GM18867 (cell line): ENCODE measurements around the gene FKBP14.

Source experiments
- ATAC-seq: cut with Tn5 transposase; IDR thresholded peaks from one replicate; pipeline ENCODE4 v1.9.1; 2021; ENCODE audit warnings: mild to moderate bottlenecking, moderate library complexity; ENCODE audit not compliant: unreplicated experiment

The FKBP14 gene

DNA sequence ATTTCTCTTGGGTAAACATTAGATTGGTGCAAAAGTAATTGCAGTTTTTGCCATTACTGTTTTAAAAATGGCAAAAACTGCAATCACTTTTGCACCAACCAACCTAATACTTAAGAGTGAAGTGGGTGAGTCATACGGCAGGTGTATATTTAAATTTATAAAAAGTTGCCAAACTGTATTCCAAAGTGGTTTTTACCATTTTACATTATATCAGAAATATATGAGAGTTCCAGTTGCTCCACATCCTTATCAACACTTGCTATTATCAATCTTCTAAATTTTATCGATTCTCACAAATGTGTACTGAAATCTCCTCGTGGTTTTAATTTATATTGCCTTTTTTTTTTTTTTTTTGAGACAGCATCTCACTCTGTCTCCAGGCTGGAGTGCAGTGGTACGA lies 33.4 kb downstream of the FKBP14 start:
- no peak for ATAC-seq

DNA sequence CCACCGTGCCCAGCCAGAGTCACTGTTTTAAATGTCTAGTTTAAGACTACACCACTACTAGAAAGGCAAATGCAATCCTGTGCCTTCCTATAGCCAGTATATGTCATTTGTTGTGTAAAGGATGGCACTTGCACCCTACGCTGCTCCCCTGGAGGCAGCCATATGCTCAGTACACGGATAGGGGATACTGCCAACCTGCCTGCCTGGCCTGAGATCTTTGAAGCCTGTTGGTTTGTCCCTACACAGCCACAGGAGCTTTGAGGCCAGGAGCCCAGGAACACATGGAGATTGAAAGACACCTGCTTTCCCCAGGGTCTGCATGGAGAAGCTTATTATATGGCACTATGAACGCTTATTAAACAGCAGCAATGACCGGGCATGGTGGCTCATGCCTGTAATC lies 34.6 kb downstream of the FKBP14 start:
- ATAC-seq = no peak

DNA sequence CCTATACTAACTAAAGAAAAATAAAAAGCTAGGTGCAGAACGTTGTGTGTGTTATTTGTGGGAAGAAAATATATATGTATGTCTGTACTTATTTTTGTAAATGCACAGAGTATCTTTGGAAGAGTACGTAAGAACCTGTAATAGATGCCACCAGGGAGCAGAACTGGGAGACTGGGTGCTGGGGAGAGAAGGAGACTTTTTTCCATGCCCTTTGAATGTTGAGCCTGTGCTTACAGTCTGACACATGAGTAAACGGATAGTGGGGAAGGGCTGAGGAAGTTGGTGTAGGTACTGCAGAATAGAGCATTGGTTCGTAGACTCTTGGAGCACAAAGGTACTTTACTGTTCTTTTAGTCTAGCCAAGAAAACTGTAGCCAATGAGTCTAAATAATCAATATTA lies 35.6 kb downstream of the FKBP14 start:
- no peak for ATAC-seq

DNA sequence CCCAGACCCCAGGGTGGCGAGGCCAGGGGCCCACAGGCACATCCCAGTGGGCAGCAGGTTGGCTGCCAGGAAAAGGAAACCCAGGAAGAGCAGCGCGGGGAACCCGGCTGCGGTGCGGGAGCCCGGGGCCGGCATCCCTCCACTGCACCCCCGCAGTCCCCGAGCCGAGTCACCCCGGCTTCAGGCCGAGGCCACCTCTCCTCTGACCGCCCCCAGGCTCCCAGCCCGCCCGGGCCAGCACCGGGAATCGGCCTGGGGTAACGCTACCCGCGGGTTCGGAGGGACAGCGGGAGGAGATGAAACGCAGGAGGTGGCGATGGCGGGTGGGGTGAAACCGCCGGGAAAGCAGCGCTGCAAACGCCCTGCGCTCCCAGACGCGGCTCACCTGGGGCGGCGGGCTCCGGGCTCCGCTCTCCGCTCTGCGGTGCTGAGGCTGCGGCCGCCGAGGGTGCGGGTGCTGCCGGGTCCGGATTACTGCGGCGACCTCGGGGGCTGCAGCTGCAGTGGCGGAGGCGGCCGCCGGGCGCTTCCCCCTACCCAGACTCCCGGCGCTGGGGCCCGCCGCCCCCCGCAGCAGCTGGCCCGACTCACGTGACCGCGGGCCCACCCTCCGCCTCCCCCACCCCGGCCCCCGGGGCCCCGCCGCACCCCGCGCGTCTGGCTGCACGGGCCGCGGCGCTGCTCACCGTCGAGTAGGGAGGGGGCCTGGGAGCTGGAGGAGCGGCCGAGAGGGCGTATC lies 37.1 kb downstream of the FKBP14 start, which contains the start of gene SCRN1:
Gene SCRN1 (minus strand): TSS at position 545 of the 739 bp plus-strand sequence. CDS start 20,734 bp downstream, outside the sequence.
- peak; percentile 38 for ATAC-seq

DNA sequence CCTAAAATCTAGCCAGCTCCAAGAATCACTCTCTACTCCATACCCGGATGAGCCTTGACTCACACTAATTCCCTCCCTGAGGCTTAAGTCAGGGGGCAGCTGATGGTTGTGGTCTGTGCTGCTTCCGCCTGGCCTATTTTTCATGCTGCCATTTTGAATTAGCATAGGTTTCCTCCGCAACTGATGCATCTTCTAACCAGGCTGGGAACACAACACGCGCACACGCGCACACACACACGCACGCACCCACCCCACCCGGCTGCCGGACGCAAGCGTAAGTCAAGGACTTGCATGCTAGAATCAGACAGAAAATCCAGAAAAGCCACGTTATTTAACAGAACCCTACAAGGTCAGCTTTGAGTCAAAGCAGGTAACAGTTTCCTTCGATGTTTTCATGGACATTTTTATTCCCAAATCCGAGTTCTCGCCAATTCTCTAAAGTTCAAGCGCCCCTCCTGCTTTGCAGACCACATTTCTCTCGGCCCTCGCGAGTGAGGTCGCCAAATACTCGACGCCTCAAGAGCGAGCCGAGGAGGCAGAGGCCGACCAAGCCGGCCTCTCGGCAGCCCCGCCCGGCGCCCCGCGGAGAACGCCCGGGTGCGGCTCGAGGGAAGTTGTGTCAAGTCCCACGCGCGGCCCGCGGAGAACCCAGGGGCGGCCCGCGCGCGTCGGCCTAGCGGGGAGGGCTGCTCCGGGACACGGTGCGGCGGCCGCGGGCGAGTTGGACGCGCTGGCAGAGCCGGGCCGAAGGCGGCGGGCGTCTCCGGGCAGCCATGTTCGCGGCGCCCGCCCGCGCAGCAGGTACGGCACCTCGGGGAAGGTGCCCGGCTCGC lies 37.9 kb downstream of the FKBP14 start:
- peak; percentile 34 for ATAC-seq

DNA sequence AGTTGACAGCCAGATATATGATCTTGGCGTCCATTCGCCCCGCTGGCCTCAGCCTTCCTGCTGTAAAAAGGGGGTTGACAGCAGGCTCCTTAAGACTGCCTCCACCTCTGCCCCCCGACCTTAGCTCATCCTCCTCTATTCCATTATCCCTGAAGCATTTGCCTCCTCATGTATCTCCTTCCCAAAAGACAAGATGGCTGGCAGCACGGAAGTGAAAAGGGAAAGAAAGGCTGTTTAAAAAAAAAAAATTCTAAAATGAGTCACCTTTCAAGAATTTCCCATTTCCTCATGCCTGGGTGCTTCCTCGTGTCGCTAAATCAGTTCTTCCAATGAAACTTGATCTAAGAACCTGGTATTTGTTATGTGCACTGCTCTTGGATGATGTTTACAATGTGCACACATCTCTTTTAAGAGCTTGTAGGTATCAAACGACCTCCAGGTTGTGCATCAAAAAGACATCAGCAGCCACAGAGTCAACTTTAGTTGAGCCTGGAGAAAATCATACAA lies 38.6 kb downstream of the FKBP14 start:
- no peak for ATAC-seq

DNA sequence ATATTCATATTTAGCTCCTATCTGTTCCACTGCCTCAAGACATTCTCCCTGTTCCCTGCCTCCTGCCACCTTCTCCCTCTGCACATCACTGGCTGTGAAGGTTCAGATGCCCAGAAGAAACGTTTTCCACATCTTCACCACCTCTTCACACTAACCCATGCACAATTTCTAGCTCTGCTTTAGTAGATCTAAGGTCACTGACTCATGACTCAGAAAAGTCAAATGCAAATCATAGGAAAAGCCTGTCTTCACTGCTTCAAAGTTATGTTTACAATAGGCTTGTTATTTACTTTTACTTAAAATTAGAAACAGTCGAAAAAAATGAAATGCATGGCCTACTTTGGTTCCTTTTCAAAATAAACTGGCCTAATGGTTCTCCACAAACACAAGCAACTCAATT lies 39.4 kb downstream of the FKBP14 start:
- peak; percentile 30 for ATAC-seq

DNA sequence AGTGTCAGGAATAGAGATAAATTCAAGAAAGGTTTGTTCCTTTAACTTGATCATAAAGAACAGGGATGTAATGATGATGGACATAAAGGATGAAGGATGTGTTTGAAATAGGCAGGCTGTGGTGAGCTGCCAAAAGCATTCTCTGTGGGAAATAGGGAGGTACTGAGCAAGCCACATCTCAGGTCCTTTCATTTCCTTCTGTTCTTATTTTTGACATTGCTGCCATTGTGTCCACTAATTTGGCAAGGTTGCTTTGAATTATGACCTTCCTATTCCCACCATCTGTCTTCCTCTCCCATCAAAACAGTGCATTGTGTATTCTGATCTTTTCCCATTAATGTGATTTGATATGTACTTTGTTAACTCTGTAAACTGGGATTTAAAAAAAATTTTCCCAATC lies 46.4 kb downstream of the FKBP14 start:
- ATAC-seq = no peak

DNA sequence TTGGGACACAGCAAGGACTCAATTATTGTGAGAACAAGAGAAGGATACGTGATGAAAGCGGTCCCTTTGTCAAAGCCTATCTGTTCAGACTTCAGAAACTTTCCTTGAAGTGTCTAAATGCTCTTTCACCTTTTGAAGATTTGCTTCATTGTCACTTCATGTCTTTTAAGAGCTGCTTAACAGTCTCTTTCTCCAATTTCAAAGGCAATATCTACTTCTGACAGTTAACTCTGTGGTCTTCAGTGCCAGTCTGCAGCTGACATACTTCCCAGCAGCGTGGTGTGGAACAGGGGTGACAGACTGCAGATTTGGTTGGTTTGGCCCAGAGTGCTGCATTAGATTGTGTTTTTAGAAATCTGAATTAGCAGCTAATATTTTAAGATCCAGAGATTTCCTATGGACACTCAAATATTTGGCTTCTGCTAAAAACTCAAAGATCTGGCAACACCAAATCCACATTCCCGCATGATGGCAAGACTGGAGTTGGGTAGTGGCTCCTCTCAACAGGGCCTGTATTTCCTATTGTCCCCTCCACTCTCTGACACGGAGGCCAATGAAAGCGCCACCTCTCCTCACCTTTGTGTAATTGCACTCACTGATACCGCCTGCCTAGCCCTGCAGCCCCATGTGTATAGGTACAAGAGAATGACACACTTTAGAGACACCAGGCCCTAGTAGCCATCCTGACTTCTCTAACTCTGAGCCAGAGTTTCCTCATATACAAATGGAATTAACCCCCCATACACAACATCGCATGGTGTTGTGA lies 48.4 kb downstream of the FKBP14 start:
- ATAC-seq = no peak

DNA sequence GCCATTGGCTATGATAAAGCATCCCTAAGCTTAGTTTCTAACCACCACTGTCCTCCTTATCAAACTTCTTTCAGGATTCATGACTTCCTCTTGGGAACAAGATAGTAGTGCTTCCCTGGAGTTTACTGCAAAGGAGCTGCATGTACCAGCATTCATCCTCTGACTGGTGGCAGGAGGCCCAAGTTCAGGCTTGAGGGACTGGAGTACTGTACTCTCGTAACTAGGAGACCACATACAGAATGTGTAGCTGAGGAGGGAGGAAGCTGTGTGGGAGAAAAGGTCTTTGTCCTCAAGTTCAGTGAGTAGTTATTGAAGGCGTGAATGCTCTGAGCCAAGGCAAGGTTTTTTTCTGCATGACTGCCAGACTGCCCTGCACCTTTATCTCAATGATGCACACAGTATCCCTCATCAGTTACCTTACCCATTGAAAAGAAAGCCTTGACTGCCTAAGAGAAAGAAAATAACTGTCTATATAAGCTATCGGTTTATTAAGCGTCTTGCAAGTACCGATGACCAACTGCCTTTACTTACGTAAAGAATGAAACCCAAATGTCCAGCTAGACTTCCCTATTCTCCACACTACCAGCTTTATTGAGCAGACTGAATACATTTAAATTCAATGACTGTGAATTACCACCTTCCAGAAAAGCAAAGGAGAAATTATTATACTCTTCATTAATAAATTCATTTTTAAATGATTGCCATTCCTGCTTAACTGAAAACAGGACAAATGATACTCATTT lies 49.7 kb downstream of the FKBP14 start:
- ATAC-seq = no peak

DNA sequence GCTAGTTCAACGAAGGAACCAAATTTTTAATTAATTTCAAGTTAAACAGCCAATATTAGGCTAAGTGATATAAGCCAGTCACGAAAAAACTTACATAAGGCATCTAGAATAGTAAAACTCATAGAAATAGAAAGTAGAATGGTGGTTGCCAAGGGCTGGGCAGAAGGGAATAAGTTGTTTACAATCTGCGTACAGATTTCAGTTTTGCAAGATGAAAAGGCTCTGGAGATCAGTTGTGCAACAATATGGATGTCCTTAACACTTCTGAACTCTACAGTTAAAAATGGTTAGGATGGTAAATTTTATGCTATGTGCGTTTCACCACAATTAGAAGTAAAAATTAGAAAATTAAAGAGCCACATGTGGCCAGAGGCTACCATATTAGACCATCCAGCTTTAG lies 50.2 kb downstream of the FKBP14 start:
- no peak for ATAC-seq

DNA sequence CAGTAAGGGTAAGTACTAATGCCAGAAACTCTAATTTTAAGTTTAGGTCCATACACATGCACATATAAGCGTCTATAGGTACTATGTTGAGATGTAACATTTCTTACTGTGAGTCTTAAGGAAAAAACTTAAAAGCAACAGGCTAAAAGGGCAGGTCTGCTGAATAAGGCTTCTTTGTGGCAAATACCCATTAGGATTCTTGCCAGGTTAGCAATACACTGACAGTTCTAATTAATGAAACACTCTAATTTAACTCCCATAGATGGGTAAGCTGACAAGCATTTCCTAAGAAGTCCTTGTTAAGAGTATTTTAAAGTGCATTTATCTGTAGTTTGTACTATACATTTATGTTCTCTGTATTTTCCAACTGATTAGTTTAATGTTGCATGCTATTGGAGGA lies 50.9 kb downstream of the FKBP14 start:
- ATAC-seq = no peak

DNA sequence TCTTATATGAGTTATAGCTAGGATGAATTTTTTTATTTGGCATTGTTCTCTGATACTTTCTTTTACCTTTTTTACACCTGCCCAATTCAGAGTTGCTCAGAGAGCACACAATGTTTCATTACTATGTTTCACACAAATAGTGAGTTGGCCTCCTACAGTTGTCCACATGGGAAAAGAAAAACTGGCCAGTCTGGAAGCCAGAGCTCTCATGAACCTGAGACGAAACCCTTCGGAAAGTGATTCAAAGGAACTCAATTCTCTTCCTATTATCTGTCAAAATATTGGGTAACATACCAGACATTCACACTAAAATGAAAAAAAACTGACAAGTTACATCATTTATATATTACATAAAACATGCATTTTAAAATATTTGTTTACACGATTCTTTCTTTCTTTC lies 52.2 kb downstream of the FKBP14 start:
- ATAC-seq = no peak

DNA sequence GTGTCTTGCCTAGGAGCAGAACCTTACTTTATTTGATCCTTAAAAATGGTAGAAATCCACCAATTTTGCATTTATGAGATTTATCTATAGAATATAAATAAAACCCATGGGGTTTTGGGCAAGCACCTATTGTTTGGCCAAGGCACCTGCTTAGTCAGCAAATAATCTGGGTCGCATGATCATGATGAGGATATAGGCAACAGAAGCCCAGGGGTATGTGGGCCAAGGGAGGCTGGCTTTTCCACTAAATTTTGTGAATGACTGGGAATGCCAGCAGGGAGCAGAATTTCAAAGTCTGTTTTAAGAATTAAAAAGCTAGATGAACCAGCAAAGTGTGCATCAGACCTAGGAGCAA lies 54.2 kb downstream of the FKBP14 start:
- no peak for ATAC-seq

DNA sequence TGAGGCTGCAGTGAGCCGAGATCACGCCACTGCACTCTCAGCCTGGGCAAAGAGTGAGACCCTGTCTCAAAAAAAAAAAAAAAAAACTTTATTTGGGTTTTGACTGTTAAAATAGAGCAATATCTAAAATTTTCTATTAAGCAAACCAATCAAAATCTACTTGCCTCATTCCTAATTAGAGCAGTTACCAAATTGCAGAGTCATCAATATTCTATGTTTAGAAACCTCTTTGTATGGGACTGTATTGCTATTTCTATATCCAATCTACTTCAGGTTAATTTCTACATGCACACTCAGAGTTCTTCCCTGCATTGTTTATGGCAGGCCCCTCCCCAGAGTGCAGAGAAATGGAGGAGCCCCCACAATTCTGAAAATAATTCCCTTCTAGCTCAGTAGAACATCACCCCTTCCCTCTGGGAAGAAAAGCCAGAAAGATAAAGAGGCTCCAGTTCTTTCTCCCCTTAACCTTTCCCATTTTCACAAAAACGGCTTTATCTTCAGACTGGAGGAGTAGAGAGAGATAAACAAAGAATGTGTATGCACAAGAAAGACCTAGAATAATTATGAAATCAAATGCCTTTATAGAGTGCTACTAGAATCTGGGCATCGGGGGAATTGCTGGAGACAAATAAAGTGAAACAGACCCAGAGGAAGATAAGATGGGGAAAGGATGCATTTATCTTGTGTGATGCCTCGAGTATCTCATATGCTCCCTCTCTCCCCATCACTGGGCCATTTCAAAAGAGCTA lies 54.8 kb downstream of the FKBP14 start:
- no peak for ATAC-seq

DNA sequence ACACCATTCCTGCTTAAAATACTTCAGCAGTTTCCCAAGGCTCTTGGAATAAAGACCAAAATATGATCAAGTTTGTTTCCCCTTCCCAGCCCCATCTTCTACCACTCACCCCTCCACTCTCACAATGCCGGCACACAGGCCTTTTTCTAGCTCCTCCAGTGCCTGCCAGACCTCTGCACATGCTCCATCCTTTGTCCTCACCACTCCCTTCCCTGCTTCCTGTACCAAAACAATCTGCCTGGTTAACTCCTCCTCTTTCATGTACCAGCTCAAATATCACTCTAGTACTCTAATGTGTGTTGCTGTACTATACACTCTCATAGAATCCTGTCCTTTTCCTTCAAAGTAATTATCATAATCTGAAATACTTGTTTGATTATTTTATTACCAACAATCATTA lies 56.3 kb downstream of the FKBP14 start:
- ATAC-seq = no peak

DNA sequence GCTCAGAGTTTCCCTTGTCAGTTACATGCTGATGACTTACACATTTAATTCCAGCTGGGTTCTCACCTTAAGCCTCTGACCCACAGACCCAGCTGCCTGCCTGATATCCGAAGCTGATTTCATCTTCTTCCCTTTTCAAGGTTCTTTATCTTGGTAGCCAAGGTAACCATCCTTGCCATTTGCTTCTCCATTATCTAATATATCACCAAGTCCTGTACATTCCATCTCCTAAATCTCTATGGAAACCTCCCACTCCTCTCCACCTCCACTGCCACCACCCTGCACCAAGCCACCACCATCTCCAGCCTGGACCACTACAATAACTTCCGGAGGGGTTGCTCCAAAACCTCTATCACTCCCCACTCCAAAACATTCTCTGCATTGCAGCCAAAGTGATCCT lies 56.8 kb downstream of the FKBP14 start:
- no peak for ATAC-seq

DNA sequence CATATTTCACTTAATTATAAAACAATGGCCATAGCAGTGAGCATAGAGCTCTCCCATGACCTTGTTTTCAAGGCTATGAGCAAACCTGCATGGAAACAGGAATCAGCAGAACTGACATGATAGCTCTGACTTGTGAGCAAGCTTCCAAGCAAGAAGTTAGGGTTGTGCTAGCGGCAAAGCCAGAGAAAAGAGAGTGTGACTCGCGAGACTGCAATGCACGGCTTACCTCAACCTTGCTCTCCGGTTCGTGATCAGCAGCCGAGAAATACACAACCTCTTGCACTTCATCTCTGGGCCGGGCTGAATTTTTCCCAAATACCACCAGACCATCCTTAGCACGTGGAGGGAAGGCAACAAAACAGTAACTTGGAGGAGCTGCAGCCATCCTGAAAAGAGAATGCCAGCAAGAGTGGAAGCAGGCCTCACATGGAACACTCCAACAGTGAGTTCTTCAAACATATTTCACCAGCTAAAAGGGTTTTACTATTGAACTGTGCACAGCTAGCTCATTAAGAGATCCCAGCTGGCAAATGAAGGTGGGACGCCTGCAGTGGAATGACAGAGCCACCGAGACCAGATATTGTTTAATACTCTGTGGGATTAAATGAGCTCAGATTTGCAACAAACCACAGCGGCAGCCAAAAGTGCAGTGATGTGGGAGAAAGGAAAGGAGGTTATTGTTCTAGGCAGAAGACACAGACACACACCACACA lies 57.7 kb downstream of the FKBP14 start:
- no peak for ATAC-seq

DNA sequence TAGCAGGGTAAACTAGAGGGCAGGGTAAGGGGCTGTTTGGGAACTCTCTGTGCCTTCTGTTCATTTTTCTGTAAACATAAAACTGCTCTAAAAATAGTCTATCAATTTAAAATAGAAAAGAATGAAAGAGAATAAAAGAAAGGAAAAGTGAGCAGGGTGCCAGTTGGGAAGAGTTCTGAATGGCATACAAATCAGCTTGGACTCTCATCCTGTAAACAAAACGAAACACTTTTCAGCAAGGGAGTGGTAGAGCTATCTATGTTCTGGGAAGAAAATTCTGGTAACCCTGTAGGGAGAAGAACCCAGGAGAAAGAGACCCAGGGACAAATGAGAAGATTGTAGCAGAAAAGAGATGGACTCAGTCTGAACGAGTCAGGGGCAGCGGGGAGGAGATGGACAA lies 61.5 kb downstream of the FKBP14 start:
- no peak for ATAC-seq
